Measurements from ENCODE around the gene MAN1C1. TPM values are rescaled to one million over a fixed set of nuclear protein-coding genes. Genes with fewer than 3 reads are reported as not detected.

Gene MAN1C1
- total RNA-seq, 1 experiment from 2014 or later: 1.2 TPM

GRCh38 chr1:25611843-25612242 lies 4.7 kb upstream of the MAN1C1 start:
- DNase-seq (ENCODE audit: low read depth, low spot score) (no peak), ATAC-seq (no peak)
- Histone ChIP-seq H3K79me2 (ENCODE audit: insufficient read depth, low read length) (no peaks in the 10 kb centered on the region), H2AFZ (ENCODE audit: low read depth, low read length, poor library complexity, severe bottlenecking) (no peak overlapping the region), H3K9ac (ENCODE audit: low read length) (no peak overlapping the region), H3K9me2 (ENCODE audit: insufficient read depth) (no peaks in the 10 kb centered on the region), H3K9me3 (ENCODE audit: control insufficient read depth in 1 of 2, insufficient read depth in 1 of 2, low read depth in 1 of 2, low read length in 2 of 2) (no peaks in the 10 kb centered on the region), H3K27me3 (ENCODE audit: insufficient read depth, low read length) (peaks cover 11% of the 10 kb centered on the region; the same call in 1 of the 2 replicates), H3K4me3 (replicated peaks in 1 of 2; ENCODE audit: low read depth in 1 of 2, low read length in 2 of 2) (no peak overlapping the region), H3K4me1 (ENCODE audit: control insufficient read depth in 1 of 2, insufficient read depth in 2 of 2, low read length in 2 of 2) (peaks cover 5 to 18% of the 10 kb centered on the region in 2 experiments; a peak in 3 of 4 replicates), H3K36me3 (ENCODE audit: control insufficient read depth in 1 of 2, insufficient read depth in 2 of 2, low read length in 2 of 2) (no peaks in the 10 kb centered on the region), H3K27ac (ENCODE audit: low read depth, low read length) (no peak overlapping the region), H3K4me2 (ENCODE audit: low read length) (no peak overlapping the region), H4K20me1 (ENCODE audit: insufficient read depth) (no peaks in the 10 kb centered on the region)
- no TSS peak for BruUV-seq (replicated peaks)
- RAD21 ChIA-PET (ENCODE audit: low non-redundant PET in 1 of 2, low total read pairs in 2 of 2, uncharacterized antibody in 2 of 2, unreplicated experiment in 2 of 2): no interaction called here
- POLR2A ChIA-PET: no interaction called here
- no peak for TF ChIP-seq SRF (IDR thresholded peaks at IDR 0.05; ENCODE audit: low read depth)
- TF ChIP-seq YY1 (IDR thresholded peaks at IDR 0.05; ENCODE audit: extremely low read depth, insufficient replicate concordance, low read depth, low read length): no peak
- no peak for TF ChIP-seq SIN3A (IDR thresholded peaks at IDR 0.05; ENCODE audit: low read depth)
- no peak for TF ChIP-seq POLR2AphosphoS5 (IDR thresholded peaks at IDR 0.05; ENCODE audit: low read depth, low read length)
- no peak for TF ChIP-seq EZH2phosphoT487 (IDR thresholded peaks at IDR 0.05; ENCODE audit: borderline replicate concordance)
- TF ChIP-seq EGR1 (IDR thresholded peaks at IDR 0.05; ENCODE audit: low read depth): no peak
- no peak for TF ChIP-seq POLR2A (IDR thresholded peaks at IDR 0.05; ENCODE audit: borderline replicate concordance, extremely low read depth, insufficient read depth, insufficient read length)
- TF ChIP-seq ELF1 (IDR thresholded peaks at IDR 0.05; ENCODE audit: borderline replicate concordance, low read depth): no peak
- TF ChIP-seq, protein P1, sequence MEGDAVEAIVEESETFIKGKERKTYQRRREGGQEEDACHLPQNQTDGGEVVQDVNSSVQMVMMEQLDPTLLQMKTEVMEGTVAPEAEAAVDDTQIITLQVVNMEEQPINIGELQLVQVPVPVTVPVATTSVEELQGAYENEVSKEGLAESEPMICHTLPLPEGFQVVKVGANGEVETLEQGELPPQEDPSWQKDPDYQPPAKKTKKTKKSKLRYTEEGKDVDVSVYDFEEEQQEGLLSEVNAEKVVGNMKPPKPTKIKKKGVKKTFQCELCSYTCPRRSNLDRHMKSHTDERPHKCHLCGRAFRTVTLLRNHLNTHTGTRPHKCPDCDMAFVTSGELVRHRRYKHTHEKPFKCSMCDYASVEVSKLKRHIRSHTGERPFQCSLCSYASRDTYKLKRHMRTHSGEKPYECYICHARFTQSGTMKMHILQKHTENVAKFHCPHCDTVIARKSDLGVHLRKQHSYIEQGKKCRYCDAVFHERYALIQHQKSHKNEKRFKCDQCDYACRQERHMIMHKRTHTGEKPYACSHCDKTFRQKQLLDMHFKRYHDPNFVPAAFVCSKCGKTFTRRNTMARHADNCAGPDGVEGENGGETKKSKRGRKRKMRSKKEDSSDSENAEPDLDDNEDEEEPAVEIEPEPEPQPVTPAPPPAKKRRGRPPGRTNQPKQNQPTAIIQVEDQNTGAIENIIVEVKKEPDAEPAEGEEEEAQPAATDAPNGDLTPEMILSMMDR (IDR thresholded peaks at IDR 0.05 in 2 of 3, conservative IDR thresholded peaks at IDR 0.05 in 1 of 3; ENCODE audit: borderline replicate concordance in 1 of 3, insufficient read depth in 1 of 3, low read depth in 2 of 3, low read length in 2 of 3): no peak
- no peak for TF ChIP-seq SP1 (IDR thresholded peaks at IDR 0.05; ENCODE audit: low read depth)
- no peak for TF ChIP-seq JUND (IDR thresholded peaks at IDR 0.05)
- TF ChIP-seq RAD21 (IDR thresholded peaks at IDR 0.05; ENCODE audit: low read depth): no peak
- no peak for TF ChIP-seq EZH2 (IDR thresholded peaks at IDR 0.05)
- no peak for TF ChIP-seq MAX (IDR thresholded peaks at IDR 0.05)
- no peak for TF ChIP-seq ZFX (IDR thresholded peaks at IDR 0.05)
- no peak for TF ChIP-seq ZBTB33 (IDR thresholded peaks at IDR 0.05; ENCODE audit: extremely low read depth, insufficient replicate concordance, low read length)
- no peak for TF ChIP-seq ATF3 (IDR thresholded peaks at IDR 0.05)
- TF ChIP-seq CBX3 (IDR thresholded peaks at IDR 0.05; ENCODE audit: low read depth): no peak
- no peak for TF ChIP-seq CEBPB (IDR thresholded peaks at IDR 0.05; ENCODE audit: low read depth)
- CTCF ChIA-PET: interaction anchor here (1.1 kb wide), 1 partner anchor 186 kb away, joined by 4 read pairs; no protein-coding TSS in a partner anchor
- intact Hi-C loops (cut with micrococcal nuclease): no loop called here

Data from HCT116 (cell line).